Neural progenitor cell (in vitro differentiated cells): ENCODE measurements around the gene SLC37A1.

Experiments used
- CTCF ChIP-seq: fragments of 200-600 bp; sonication (generic); IDR thresholded peaks from 2 replicates; pipeline ENCODE4 v1.5.1; 2017; ENCODE audit warnings: antibody characterized with exemption, mild to moderate bottlenecking
- EZH2phosphoT487 ChIP-seq: fragments of 200-600 bp; sonication (generic); IDR thresholded peaks from 2 replicates; pipeline ENCODE4 v1.6.1; 2017; ENCODE audit warnings: antibody characterized with exemption

GRCh38 chr21:42533963-42534355 is 20.3 kb downstream of the SLC37A1 start:
- no peak for TF ChIP-seq CTCF
- no peak for TF ChIP-seq EZH2phosphoT487
